GM12878 (cell line): ENCODE measurements around the gene CR1. TPM values are rescaled to one million over a fixed set of nuclear protein-coding genes. Genes with fewer than 3 reads are reported as not detected.
"Not testable (repeated sequence)": the region's sequence is repeated elsewhere in the genome, so short reads cannot be mapped to it uniquely, and the experiment has no call there.

ENCODE experiments used
- ATAC-seq: fragments of 200-7000 bp; cut with Tn5 transposase; 3 replicates; pipeline ENCODE4 v1.9.1; 2020; ENCODE audit warnings: mild to moderate bottlenecking, moderate library complexity
- BruUV-seq: library from RNA; stranded (reverse); fragments of 400-500 nt; replicated peaks from 2 replicates; lab custom pipeline; 2021; lab: Mats Ljungman, UMichigan
- CTCF ChIA-PET: fragments of 300-600 bp; sonication (Branson Sonifier 250); formaldehyde crosslinking; extraction: SDS; loops from one replicate; lab custom pipeline; 2021; ENCODE audit warnings: inconsistent platforms; lab: Yijun Ruan, JAX
- POLR2A ChIA-PET: fragments of 350-600 bp; formaldehyde crosslinking; extraction: SDS; loops from one replicate; lab custom pipeline; 2021; ENCODE audit warnings: inconsistent platforms; lab: Charles Lee
- RAD21 ChIA-PET: fragments of 300-600 bp; sonication (Branson Sonifier 250); formaldehyde crosslinking; loops from one replicate; lab custom pipeline; 2023; ENCODE audit warnings: antibody characterized with exemption; ENCODE audit not compliant: unreplicated experiment; lab: Charles Lee
- SMC1A ChIA-PET: fragments of 300-600 bp; sonication (Branson Sonifier 250); formaldehyde crosslinking; loops from one replicate; lab custom pipeline; 2023; ENCODE audit not compliant: unreplicated experiment, uncharacterized antibody; lab: Charles Lee
- DNase-seq: peaks from one replicate; pipeline ENCODE4 v3.0.0-alpha.2; 2011; ENCODE audit warnings: low read depth, low spot score
- FAIRE-seq: peaks from 3 replicates; lab custom pipeline; 2011; peaks lifted over from hg19 to GRCh38; lab: Jason Lieb, UNC
- H2AFZ ChIP-seq: 2 replicates; pipeline ENCODE4 v1.6.0; 2011; ENCODE audit warnings: low read depth, low read length, control low read depth; ENCODE audit not compliant: control insufficient read depth
- H3K27ac ChIP-seq: 2 replicates; pipeline ENCODE4 v1.5.1; 2011; ENCODE audit warnings: control low read depth; ENCODE audit not compliant: control insufficient read depth, insufficient read depth
- H3K27me3 ChIP-seq, 2 experiments: replicated peaks in 1 of 2; 2 replicates each; pipeline versions ENCODE4 v1.6.0 to v1.6.1; 2011; ENCODE audit warnings: low read length in 1 of 2; ENCODE audit not compliant: control insufficient read depth in 2 of 2, insufficient read depth in 2 of 2
- H3K36me3 ChIP-seq, 2 experiments: 2 replicates each; pipeline ENCODE4 v1.5.1; 2011; ENCODE audit warnings: low read length in 1 of 2; ENCODE audit not compliant: control insufficient read depth in 2 of 2, insufficient read depth in 2 of 2
- H3K4me1 ChIP-seq: 2 replicates; pipeline ENCODE4 v1.6.1; 2011; ENCODE audit warnings: mild to moderate bottlenecking, low read length, moderate library complexity, mixed read lengths; ENCODE audit not compliant: control insufficient read depth, insufficient read depth
- H3K4me2 ChIP-seq: 2 replicates; pipeline ENCODE4 v1.6.0; 2011; ENCODE audit warnings: control low read depth; ENCODE audit not compliant: control insufficient read depth, insufficient read depth
- H3K4me3 ChIP-seq: fragments of 200-600 bp; sonication (generic); 2 replicates; pipeline ENCODE4 v1.5.1; 2016
- H3K79me2 ChIP-seq: 2 replicates; pipeline ENCODE4 v1.6.0; 2011; ENCODE audit warnings: low read length; ENCODE audit not compliant: control insufficient read depth, insufficient read depth
- H3K9ac ChIP-seq: 2 replicates; pipeline ENCODE4 v1.8.0; 2011; ENCODE audit warnings: low read length, control low read depth, mixed read lengths; ENCODE audit not compliant: control insufficient read depth, insufficient read depth
- H3K9me3 ChIP-seq: replicated peaks from 3 replicates; pipeline ENCODE4 v1.5.1; 2011; ENCODE audit warnings: mild to moderate bottlenecking, low read length; ENCODE audit not compliant: control insufficient read depth, insufficient read depth
- H4K20me1 ChIP-seq: 2 replicates; pipeline ENCODE4 v1.6.0; 2011; ENCODE audit not compliant: control insufficient read depth, insufficient read depth
- WGBS: methylation state at CpG from one replicate; pipeline ENCODE4 v1.1.6; 2016; ENCODE audit warnings: low lambda C conversion rate; ENCODE audit not compliant: insufficient replicate concordance, insufficient coverage; ENCODE audit errors: missing lambda C conversion rate; 5-methylcytosine and 5-hydroxymethylcytosine counted together
- in situ Hi-C: fragments of 300-500 bp; cut with MboI; formaldehyde crosslinking; loops from 9 replicates; pipeline ENCODE4 v1.14.3; 2018; ENCODE audit warnings: mixed read lengths
- intact Hi-C: fragments of 100-400 bp; cut with micrococcal nuclease; formaldehyde crosslinking; loops from one replicate; pipeline ENCODE4 v1.14.2; 2022; ENCODE audit not compliant: unreplicated experiment
- polyA plus RNA-seq, 11 experiments: library from polyadenylated mRNA; depleted of rRNA in 4 of 11; unstranded in 6 of 11; stranded (reverse) in 5 of 11; fragments of >200 nt; fragmentation: Nextera tagmentation in 4 of 11; fragmentation: Illumina TruSeq in 1 of 11; extraction: Ambion mirVana in 4 of 11; extraction: Trizol in 1 of 11; gene quantifications; 1 replicate in 1 of 11; 2 replicates in 10 of 11; pipeline versions ENCODE4 v1.2.1 to v1.2.3, GENCODE V29; 2011 to 2016; ENCODE audit warnings: inconsistent platforms in 2 of 11, missing spikeins in 2 of 11, low read depth in 1 of 11
- total RNA-seq, 4 experiments: library from RNA; depleted of rRNA in 3 of 4; stranded (reverse); fragments of >200 nt in 3 of 4; fragmentation: Illumina TruSeq in 1 of 4; extraction: Trizol in 1 of 4; gene quantifications; 2 replicates each; pipeline versions ENCODE4 v1.2.1 to v1.2.3, GENCODE V29; 2013 to 2021

Gene CR1
- total and polyA plus RNA-seq, 10 of the 15 experiments (the other 5 are each of a cell fraction or from before 2014, with no cell fraction given) = 0.30 to 8.0 (median 4.3) TPM

- CTCF ChIA-PET, POLR2A ChIA-PET, H3K4me3 ChIP-seq, H3K9me3 ChIP-seq, intact Hi-C loops, H4K20me1 ChIP-seq, H3K4me1 ChIP-seq, in situ Hi-C loops, H3K27me3 ChIP-seq, SMC1A ChIA-PET, ATAC-seq, FAIRE-seq, H3K27ac ChIP-seq, H2AFZ ChIP-seq, DNase-seq, H3K9ac ChIP-seq, H3K79me2 ChIP-seq, RAD21 ChIA-PET, H3K36me3 ChIP-seq, BruUV-seq, H3K4me2 ChIP-seq: not testable (repeated sequence)
- 81% methylated on average over 7 of the region's 7 CpGs for WGBS
Observed at GRCh38 chr1:207635569-207636186, 139.7 kb downstream of the CR1 start.

GRCh38 chr1:207638487-207639145 lies 142.7 kb downstream of the CR1 start:
- H3K4me3 ChIP-seq, H3K9me3 ChIP-seq, H3K4me1 ChIP-seq, FAIRE-seq, H4K20me1 ChIP-seq, BruUV-seq, H3K27ac ChIP-seq, DNase-seq, H3K9ac ChIP-seq, H3K4me2 ChIP-seq, H3K36me3 ChIP-seq, RAD21 ChIA-PET, H2AFZ ChIP-seq, ATAC-seq, H3K27me3 ChIP-seq, SMC1A ChIA-PET, in situ Hi-C loops, H3K79me2 ChIP-seq, POLR2A ChIA-PET, intact Hi-C loops: not testable (repeated sequence)
- CTCF ChIA-PET = interaction anchor here (1.0 kb wide), 1 partner anchor 159 kb away, joined by 3 read pairs; no protein-coding TSS in a partner anchor
- WGBS = 80% methylated on average over 9 of the region's 9 CpGs

GRCh38 chr1:207639362-207639761 lies 143.4 kb downstream of the CR1 start:
- H3K4me2 ChIP-seq, H3K9me3 ChIP-seq, ATAC-seq, H3K9ac ChIP-seq, H3K27me3 ChIP-seq, H3K4me1 ChIP-seq, DNase-seq, H3K4me3 ChIP-seq, H3K36me3 ChIP-seq, in situ Hi-C loops, FAIRE-seq, H2AFZ ChIP-seq, BruUV-seq, H3K79me2 ChIP-seq, POLR2A ChIA-PET, H4K20me1 ChIP-seq, intact Hi-C loops, H3K27ac ChIP-seq, RAD21 ChIA-PET: not testable (repeated sequence)
- SMC1A ChIA-PET = interaction anchor here (1.7 kb wide), 1 partner anchor 32 kb away, joined by 4 read pairs; no protein-coding TSS in a partner anchor
- 52% methylated on average over 5 of the region's 5 CpGs for WGBS
- CTCF ChIA-PET = interaction anchor here (1.0 kb wide), 1 partner anchor 158 kb away, joined by 3 read pairs; no protein-coding TSS in a partner anchor
